Heart left ventricle (tissue), 16 donors: Measurements from ENCODE around the gene MYOZ3. TPM values are rescaled to one million over a fixed set of nuclear protein-coding genes. Genes with fewer than 3 reads are reported as not detected.

Source experiments
- ATAC-seq, 4 donors: fragments of 200-7000 bp; cut with Tn5 transposase; one replicate each; pipeline ENCODE4 v1.9.1; 2020 to 2022; ENCODE audit warnings: moderate library complexity in 4 of 4, mild to moderate bottlenecking in 3 of 4, moderate number of reproducible peaks in 1 of 4
- DNase-seq, 5 donors: peaks; one replicate each; pipeline ENCODE4 v3.0.0-alpha.2; 2020
- H3K27ac ChIP-seq, 12 donors: fragments of 200-600 bp; sonication (generic) in 4 of 12; one replicate each; pipeline versions ENCODE4 v1.5.0 to v1.8.0; 2016 to 2022; ENCODE audit warnings: mild to moderate bottlenecking in 2 of 12
- H3K27me3 ChIP-seq, 9 donors: fragments of 200-600 bp; sonication (generic) in 2 of 9; one replicate each; pipeline versions ENCODE4 v1.5.1 to v1.8.0; 2016 to 2022; ENCODE audit warnings: mild to moderate bottlenecking in 3 of 9
- H3K36me3 ChIP-seq, 9 donors: fragments of 200-600 bp; sonication (generic) in 2 of 9; one replicate each; pipeline versions ENCODE4 v1.5.0 to v1.8.0; 2018 to 2022; ENCODE audit warnings: mild to moderate bottlenecking in 2 of 9
- H3K4me1 ChIP-seq, 12 donors: fragments of 200-600 bp; sonication (generic) in 4 of 12; one replicate each; pipeline versions ENCODE4 v1.5.0 to v1.8.0; 2016 to 2022; ENCODE audit warnings: mild to moderate bottlenecking in 3 of 12
- H3K4me3 ChIP-seq, 12 donors: fragments of 200-600 bp; sonication (generic) in 4 of 12; one replicate each; pipeline versions ENCODE4 v1.5.0 to v1.8.0; 2017 to 2022; ENCODE audit warnings: mild to moderate bottlenecking in 9 of 12, moderate library complexity in 4 of 12
- H3K9me3 ChIP-seq, 12 donors: fragments of 200-600 bp; sonication (generic) in 4 of 12; one replicate each; pipeline versions ENCODE4 v1.5.0 to v1.8.0; 2016 to 2022; ENCODE audit warnings: mild to moderate bottlenecking in 1 of 12
- CTCF ChIP-seq, 12 donors: fragments of 200-600 bp; sonication (generic) in 4 of 12; IDR thresholded peaks; one replicate each; pipeline versions ENCODE4 v1.5.0 to v1.8.0; 2018 to 2022; ENCODE audit warnings: antibody characterized with exemption in 12 of 12, mild to moderate bottlenecking in 5 of 12
- POLR2A ChIP-seq, 2 donors: fragments of 450-650 bp; IDR thresholded peaks; one replicate each; pipeline ENCODE4 v1.6.1; 2017; ENCODE audit warnings: antibody characterized with exemption in 2 of 2, mild to moderate bottlenecking in 2 of 2, moderate library complexity in 2 of 2
- WGBS, 4 donors: extraction: QIAGEN DNeasy Blood & Tissue Kit in 2 of 4; methylation state at CpG; one replicate each; pipeline versions ENCODE4 v1.1.5 to v1.1.7; 2013 to 2018; 5-methylcytosine and 5-hydroxymethylcytosine counted together
- intact Hi-C, 10 donors: fragments of 100-400 bp; cut with DNase I; formaldehyde crosslinking; loops; one replicate each; pipeline versions ENCODE4 v1.11.1 to v1.14.2; 2022
- long read RNA-seq, 3 donors: library from polyadenylated mRNA; unstranded; transcript quantifications; one replicate each; pipeline ENCODE4 v2.0.0, GENCODE V29; 2020 to 2021
- polyA plus RNA-seq, 2 donors: library from polyadenylated mRNA; stranded (reverse); fragments of 200-250 nt; gene quantifications; one replicate each; pipeline ENCODE4 v1.2.3, GENCODE V29; 2013
- total RNA-seq, 9 donors: library from RNA; depleted of rRNA in 2 of 9; stranded (reverse); fragments of >200 nt in 2 of 9; fragmentation: NEBNext Ultra II Directional in 3 of 9; extraction: Animal tissue kit (Norgen Biotek cat#: 25700) in 3 of 9; gene quantifications; one replicate each; pipeline versions ENCODE4 v1.1.0 to v1.2.4, GENCODE V29; 2016 to 2023
- donor health status: ischemic (EF 13 %, LVEDD 7.1; RV severe dilation, severe dysfunction).
- donor health status: healthy with polysubstance abuse.
- donor health status: DM: no; HTN: yes; CAD: no.
- donor health status: DM: no; HTN: no; CAD: no.
- donor health status: ischemic (EF 25% LVEDD 6.9; RV normal size, moderate dysfunction).
- donor health status: ischemic (EF 25% LVEDD 5.7; RV mildly dilated, moderate dysfunction).
- donor health status: healthy.
- donor health status: DM: yes; HTN: yes; CAD: no.
- donor health status: ischemic (EF 35%, LVEDD 5.7; RV mildly dilated, moderate dysfunction).
- donor health status: nonischemic (EF 11% LVEDD 7.7; RV severe dilation, severe dysfunction).
- donor health status: DM: yes; HTN: yes; CAD: no.
- donor health status: PGD.
- donor health status: ischemic (EF 29% LVEDD 5.4; RV normal size, mild dysfunction).
- donor health status: nonischemic (EF 23%, LVEDD 6.1; RV moderate dilation, normal function).

The MYOZ3 gene
- total RNA-seq = 10 to 100 TPM in 1 of 9 donors, 1 to 10 TPM in 8; 1.8 to 10.2 (median 5.1) TPM
- polyA plus RNA-seq = 1 to 10 TPM; 1.2 to 4.6 TPM
- long read RNA-seq, donor 1, partial matches to known transcripts = 0 of 6 reads
- long read RNA-seq, donor 1, other reads (novel, unspliced or antisense) = 4 of 6 reads
- long read RNA-seq, donor 2, partial matches to known transcripts = 4 of 11 reads
- long read RNA-seq, donor 2, other reads (novel, unspliced or antisense) = 0 of 11 reads
- long read RNA-seq, donor 3, partial matches to known transcripts = 1 of 10 reads
- long read RNA-seq, donor 3, other reads (novel, unspliced or antisense) = 6 of 10 reads

- no peak for TF ChIP-seq POLR2A (IDR thresholded peaks at IDR 0.05)
- no peak for TF ChIP-seq CTCF (IDR thresholded peaks at IDR 0.05)
- ATAC-seq (no peak), DNase-seq (peak in 1 of 5 donors; percentile 44)
- Histone ChIP-seq H3K4me3 (no peak within 1 kb of the TSS), H3K36me3 (no peaks in the 10 kb centered on the region), H3K27me3 (no peaks in the 10 kb centered on the region), H3K9me3 (no peaks in the 10 kb centered on the region), H3K27ac (peak within 1 kb of the TSS in 8 of 12 donors; percentile 17 to 96 (median 36)), H3K4me1 (peaks cover 0 to 50% (median 28%) of the 10 kb centered on the region in 12 donors)
- intact Hi-C loops = no loop called here
- WGBS, 4 donors = 69 to 77% (median 72%) methylated on average over 4 to 7 of the region's 7 CpGs
These were observed at the start of gene MYOZ3 for GRCh38 chr5:150661086-150661485. TSS of gene MYOZ3 (plus strand) at chr5:150661251. CDS start at chr5:150662942, 1,691 bp downstream.

GRCh38 chr5:150612405-150612804 lies 48.6 kb upstream of the MYOZ3 start:
- Histone ChIP-seq H3K4me1 (peaks cover 31 to 98% (median 83%) of the 10 kb centered on the region in 12 donors), H3K36me3 (no peaks in the 10 kb centered on the region), H3K27me3 (no peaks in the 10 kb centered on the region), H3K27ac (peak overlapping the region; percentile 82 to 100 (median 94)), H3K9me3 (no peaks in the 10 kb centered on the region), H3K4me3 (no peak overlapping the region)
- intact Hi-C loops = loop anchor here in 2 of 10 donors (5.0 kb wide), 1 partner anchor 35 kb away; no protein-coding TSS in a partner anchor
- DNase-seq = peak in 3 of 5 donors; percentile 68 to 71 (median 70)
- TF ChIP-seq POLR2A (IDR thresholded peaks at IDR 0.05) (peak in 1 of 2 donors; percentile 46), CTCF (IDR thresholded peaks at IDR 0.05) (no peak)
- peak; percentile 44 to 68 (median 60) for ATAC-seq
- 19 to 35% (median 28%) methylated on average over 4 of the region's 4 CpGs for WGBS, 4 donors

GRCh38 chr5:150612905-150613670 lies 48.0 kb upstream of the MYOZ3 start:
- Histone ChIP-seq H3K27ac (peak overlapping the region; percentile 82 to 100 (median 94)), H3K4me1 (peaks cover 35 to 99% (median 90%) of the 10 kb centered on the region in 12 donors), H3K36me3 (no peaks in the 10 kb centered on the region), H3K4me3 (no peak overlapping the region), H3K27me3 (no peaks in the 10 kb centered on the region), H3K9me3 (no peaks in the 10 kb centered on the region)
- TF ChIP-seq CTCF (IDR thresholded peaks at IDR 0.05) = no peak
- no peak for TF ChIP-seq POLR2A (IDR thresholded peaks at IDR 0.05)
- intact Hi-C loops = loop anchor here in 2 of 10 donors (5.0 kb wide), 1 partner anchor 34 kb away; no protein-coding TSS in a partner anchor
- DNase-seq (peak in 2 of 5 donors; percentile 49 to 62), ATAC-seq (no peak)
- WGBS, 4 donors = 54 to 57% (median 54%) methylated on average over 4 of the region's 4 CpGs
